GM23248 (cell line): ENCODE results near the gene EFNB2.

Experiments
- EZH2 ChIP-seq: fragments of 200-600 bp; sonication (generic); IDR thresholded peaks from 2 replicates; pipeline ENCODE4 v1.6.1; 2018; ENCODE audit warnings: antibody characterized with exemption, mild to moderate bottlenecking; ENCODE audit not compliant: insufficient read depth, poor library complexity, severe bottlenecking
- EZH2phosphoT487 ChIP-seq: fragments of 200-600 bp; sonication (generic); IDR thresholded peaks from 2 replicates; pipeline ENCODE4 v1.6.1; 2018; ENCODE audit warnings: antibody characterized with exemption, moderate library complexity, mild to moderate bottlenecking, low read depth; ENCODE audit not compliant: insufficient read depth

GRCh38 chr13:106455777-106456176 lies 79.7 kb downstream of the EFNB2 start:
- TF ChIP-seq EZH2phosphoT487 (no peak), EZH2 (no peak)
